Vagina (tissue), 2 donors: ENCODE results near the gene MYCBPAP.

Experiments
- POLR2A ChIP-seq, 2 donors: fragments of 450-650 bp; IDR thresholded peaks; one replicate each; pipeline ENCODE4 v1.6.1; 2017; ENCODE audit warnings: antibody characterized with exemption in 2 of 2, mild to moderate bottlenecking in 2 of 2, moderate library complexity in 2 of 2
- POLR2AphosphoS5 ChIP-seq, 2 donors: sonication (generic); formaldehyde crosslinking; IDR thresholded peaks; one replicate each; pipeline ENCODE4 v1.9.0; 2017; ENCODE audit warnings: antibody characterized with exemption in 2 of 2, mild to moderate bottlenecking in 2 of 2, low read depth in 1 of 2; ENCODE audit not compliant: insufficient read depth in 1 of 2
- TF ChIP-seq, protein P1 (sequence below), 3 experiments: fragments of 450-650 bp in 2 of 3; fragments of 200-600 bp in 1 of 3; sonication (generic) in 1 of 3; IDR thresholded peaks; one replicate each; pipeline ENCODE4 v1.5.1; 2017 to 2019; ENCODE audit warnings: antibody characterized with exemption in 3 of 3, mild to moderate bottlenecking in 2 of 3, moderate library complexity in 2 of 3

DNA sequence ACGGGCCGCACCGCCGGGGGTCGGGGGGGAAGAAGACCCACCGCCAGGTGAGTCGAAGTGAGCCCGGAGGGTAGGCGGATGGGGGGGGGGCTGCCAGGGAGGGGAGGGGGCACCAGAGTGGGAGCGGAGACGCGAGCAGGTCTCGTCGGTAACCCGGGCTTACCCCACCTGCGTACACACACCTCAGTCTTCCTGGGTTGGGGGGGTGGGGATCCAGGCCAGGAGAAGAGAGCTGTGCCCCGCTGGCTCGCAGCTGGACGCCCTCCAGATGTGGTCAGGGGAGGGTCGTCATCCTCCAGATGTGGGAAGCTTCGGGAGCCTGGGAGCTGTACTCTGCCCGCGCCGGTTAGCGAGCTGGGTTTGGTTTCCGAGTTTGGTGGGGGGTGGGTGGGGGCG lies 53.5 kb downstream of the MYCBPAP start:
- TF ChIP-seq POLR2A (IDR thresholded peaks at IDR 0.05) (no peak), POLR2AphosphoS5 (IDR thresholded peaks at IDR 0.05; ENCODE audit: insufficient read depth in 1 of 2, low read depth in 1 of 2) (no peak)
- TF ChIP-seq, protein P1, sequence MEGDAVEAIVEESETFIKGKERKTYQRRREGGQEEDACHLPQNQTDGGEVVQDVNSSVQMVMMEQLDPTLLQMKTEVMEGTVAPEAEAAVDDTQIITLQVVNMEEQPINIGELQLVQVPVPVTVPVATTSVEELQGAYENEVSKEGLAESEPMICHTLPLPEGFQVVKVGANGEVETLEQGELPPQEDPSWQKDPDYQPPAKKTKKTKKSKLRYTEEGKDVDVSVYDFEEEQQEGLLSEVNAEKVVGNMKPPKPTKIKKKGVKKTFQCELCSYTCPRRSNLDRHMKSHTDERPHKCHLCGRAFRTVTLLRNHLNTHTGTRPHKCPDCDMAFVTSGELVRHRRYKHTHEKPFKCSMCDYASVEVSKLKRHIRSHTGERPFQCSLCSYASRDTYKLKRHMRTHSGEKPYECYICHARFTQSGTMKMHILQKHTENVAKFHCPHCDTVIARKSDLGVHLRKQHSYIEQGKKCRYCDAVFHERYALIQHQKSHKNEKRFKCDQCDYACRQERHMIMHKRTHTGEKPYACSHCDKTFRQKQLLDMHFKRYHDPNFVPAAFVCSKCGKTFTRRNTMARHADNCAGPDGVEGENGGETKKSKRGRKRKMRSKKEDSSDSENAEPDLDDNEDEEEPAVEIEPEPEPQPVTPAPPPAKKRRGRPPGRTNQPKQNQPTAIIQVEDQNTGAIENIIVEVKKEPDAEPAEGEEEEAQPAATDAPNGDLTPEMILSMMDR (IDR thresholded peaks at IDR 0.05), result no peak
